Camera-type eye (tissue), 1 donor: Measurements from ENCODE around the gene XPA. TPM values are rescaled to one million over a fixed set of nuclear protein-coding genes. Genes with fewer than 3 reads are reported as not detected.

ENCODE experiments used
- total RNA-seq: library from RNA; depleted of rRNA; stranded (reverse); fragments of >200 nt; gene quantifications from one replicate; pipeline ENCODE4 v1.2.3, GENCODE V29; 2014

The XPA gene
- total RNA-seq, result 26.7 TPM

GRCh38 chr9:97696803-97697601 is at the start of gene XPA:
TSS of gene XPA (minus strand) at chr9:97697340. CDS start at chr9:97697292, 48 bp downstream.

GRCh38 chr9:97632985-97633858 is 63.9 kb downstream of the XPA start, which contains the start of the genes NCBP1 and TSTD2:
TSS of gene NCBP1 (plus strand) at chr9:97633821. CDS start at chr9:97633882, 61 bp downstream.
TSS of gene TSTD2 (minus strand) at chr9:97633368. CDS start at chr9:97627562, 5,806 bp downstream.

Other genes with a start within 250 kb of the XPA start
- 13.4 TPM for gene TMOD1, start 195.7 kb downstream of the XPA start, total RNA-seq
- gene TSTD2, start 64.0 kb downstream of the XPA start, total RNA-seq, result 38.9 TPM
- gene NCBP1, start 63.5 kb downstream of the XPA start, total RNA-seq, result 46.9 TPM
- not detected for gene FOXE1, start 155.9 kb upstream of the XPA start, total RNA-seq
- gene TRMO, start 225.2 kb upstream of the XPA start, total RNA-seq, result 31.2 TPM
- gene HEMGN, start 240.8 kb upstream of the XPA start, total RNA-seq, result 6.4 TPM